ENCODE results near the gene IGSF9B. TPM values are rescaled to one million over a fixed set of nuclear protein-coding genes. Genes with fewer than 3 reads are reported as not detected.

Gene IGSF9B
- total RNA-seq, 2 experiments from 2014 or later: 0.95 to 2.8 TPM

- BruUV-seq (replicated peaks): no TSS peak
- intact Hi-C loops (cut with micrococcal nuclease; ENCODE audit: unreplicated experiment): loop anchor here (5.0 kb wide), 2 partner anchors 113 to 213 kb away; no protein-coding TSS in a partner anchor
- CTCF ChIA-PET (ENCODE audit: unreplicated experiment): no interaction called here
These were observed 27.2 kb downstream of the IGSF9B start for GRCh38 chr11:133929401-133930052.

GRCh38 chr11:133928628-133929059 is 28.1 kb downstream of the IGSF9B start:
- CTCF ChIA-PET (ENCODE audit: unreplicated experiment): no interaction called here
- H3K36me3 ChIP-seq (ENCODE audit: insufficient read depth, low read length): no peaks in the 10 kb centered on the region
- H3K9me3 ChIP-seq (ENCODE audit: low read length): no peaks in the 10 kb centered on the region
- no peak overlapping the region for H3K4me3 ChIP-seq (ENCODE audit: low read depth, low read length, poor library complexity, severe bottlenecking)
- TF ChIP-seq EZH2phosphoT487 (IDR thresholded peaks at IDR 0.05; ENCODE audit: borderline replicate concordance, low read depth, low read length) (no peak), CTCF (conservative IDR thresholded peaks at IDR 0.05; ENCODE audit: low read length) (no peak)
- no peaks in the 10 kb centered on the region for H3K79me2 ChIP-seq (ENCODE audit: insufficient read depth, low read depth, low read length)
- no peaks in the 10 kb centered on the region for H3K9me2 ChIP-seq (ENCODE audit: insufficient read depth, low read length)
- H3K4me1 ChIP-seq (ENCODE audit: insufficient read depth, low read length, poor library complexity, severe bottlenecking): no peaks in the 10 kb centered on the region
- DNase-seq (ENCODE audit: low spot score): no peak
- BruUV-seq (replicated peaks): no TSS peak
- no peak overlapping the region for H3K4me2 ChIP-seq (ENCODE audit: low read length)
- H2AFZ ChIP-seq (ENCODE audit: low read length): no peak overlapping the region
- H4K20me1 ChIP-seq (ENCODE audit: insufficient read depth, low read length): no peaks in the 10 kb centered on the region
- intact Hi-C loops (cut with micrococcal nuclease; ENCODE audit: unreplicated experiment): loop anchor here (5.0 kb wide), 2 partner anchors 114 to 214 kb away; no protein-coding TSS in a partner anchor
- POLR2A ChIA-PET: no interaction called here
- H3K27ac ChIP-seq (ENCODE audit: low read depth, low read length, poor library complexity, severe bottlenecking): no peak overlapping the region

More at GRCh38 chr11:133929401-133930052, 27.2 kb downstream of the IGSF9B start:
- no peaks in the 10 kb centered on the region for H3K79me2 ChIP-seq (ENCODE audit: insufficient read depth, low read depth, low read length)
- H4K20me1 ChIP-seq (ENCODE audit: insufficient read depth, low read length): no peaks in the 10 kb centered on the region
- no peaks in the 10 kb centered on the region for H3K4me1 ChIP-seq (ENCODE audit: insufficient read depth, low read length, poor library complexity, severe bottlenecking)
- no peak overlapping the region for H3K4me2 ChIP-seq (ENCODE audit: low read length)
- H3K9me2 ChIP-seq (ENCODE audit: insufficient read depth, low read length): no peaks in the 10 kb centered on the region
- no peak overlapping the region for H3K4me3 ChIP-seq (ENCODE audit: low read depth, low read length, poor library complexity, severe bottlenecking)
- H3K36me3 ChIP-seq (ENCODE audit: insufficient read depth, low read length): no peaks in the 10 kb centered on the region
- no peaks in the 10 kb centered on the region for H3K9me3 ChIP-seq (ENCODE audit: low read length)
- TF ChIP-seq EZH2phosphoT487 (IDR thresholded peaks at IDR 0.05; ENCODE audit: borderline replicate concordance, low read depth, low read length): no peak
- TF ChIP-seq CTCF (conservative IDR thresholded peaks at IDR 0.05; ENCODE audit: low read length): no peak
- no peak overlapping the region for H3K27ac ChIP-seq (ENCODE audit: low read depth, low read length, poor library complexity, severe bottlenecking)
- no peak for DNase-seq (ENCODE audit: low spot score)
- no peak overlapping the region for H2AFZ ChIP-seq (ENCODE audit: low read length)
- POLR2A ChIA-PET: no interaction called here
